BLaER1 (cell line): Measurements from ENCODE around the gene TIPRL.

Experiments used
- H3K27ac ChIP-seq: shearing (Covaris generic); formaldehyde crosslinking; 2 replicates; pipeline ENCODE4 v1.8.1; 2022
- H3K27me3 ChIP-seq: shearing (Covaris generic); formaldehyde crosslinking; 2 replicates; pipeline ENCODE4 v1.8.1; 2022
- H3K36me3 ChIP-seq: shearing (Covaris generic); formaldehyde crosslinking; 2 replicates; pipeline ENCODE4 v1.8.1; 2022
- H3K4me1 ChIP-seq: shearing (Covaris generic); formaldehyde crosslinking; 2 replicates; pipeline ENCODE4 v1.8.1; 2022
- H3K4me2 ChIP-seq: shearing (Covaris generic); formaldehyde crosslinking; 2 replicates; pipeline ENCODE4 v1.8.1; 2022
- H3K4me3 ChIP-seq: shearing (Covaris generic); formaldehyde crosslinking; 2 replicates; pipeline ENCODE4 v1.8.1; 2022
- H3K9ac ChIP-seq: shearing (Covaris generic); formaldehyde crosslinking; 2 replicates; pipeline ENCODE4 v1.8.1; 2022
- H3K9me3 ChIP-seq: shearing (Covaris generic); formaldehyde crosslinking; 2 replicates; pipeline ENCODE4 v1.8.1; 2022
- H4K20me1 ChIP-seq: shearing (Covaris generic); formaldehyde crosslinking; 2 replicates; pipeline ENCODE4 v1.8.1; 2022
- Cebpa-rat ChIP-seq: shearing (Covaris generic); IDR thresholded peaks from 2 replicates; pipeline ENCODE4 v1.8.1; 2022

Gene TIPRL

GRCh38 chr1:168236836-168237611 lies 58.3 kb downstream of the TIPRL start:
- Histone ChIP-seq H3K27me3 (no peaks in the 10 kb centered on the region), H3K9me3 (no peaks in the 10 kb centered on the region), H3K4me1 (no peaks in the 10 kb centered on the region), H3K36me3 (peaks cover 100% of the 10 kb centered on the region), H3K4me3 (no peak overlapping the region), H3K27ac (no peak overlapping the region), H4K20me1 (peaks cover 74% of the 10 kb centered on the region), H3K9ac (no peak overlapping the region), H3K4me2 (no peak overlapping the region)
- TF ChIP-seq Cebpa-rat = no peak

GRCh38 chr1:168243198-168243597 lies 64.4 kb downstream of the TIPRL start:
- Histone ChIP-seq H3K27ac (0 out of 2 replicates have a peak overlapping the region, but pooled peaks have one; percentile 1), H3K27me3 (no peaks in the 10 kb centered on the region), H3K36me3 (peaks cover 98% of the 10 kb centered on the region), H3K9me3 (0 out of 2 replicates have a peak, but pooled peaks cover 7% of the 10 kb centered on the region), H3K4me2 (peak overlapping the region; percentile 42), H3K4me3 (no peak overlapping the region), H3K4me1 (peaks cover 16% of the 10 kb centered on the region), H4K20me1 (peaks cover 53% of the 10 kb centered on the region), H3K9ac (no peak overlapping the region)
- TF ChIP-seq Cebpa-rat = no peak

- peaks cover 97% of the 10 kb centered on the region for H3K36me3 ChIP-seq
- H3K27ac ChIP-seq = 0 out of 2 replicates have a peak overlapping the region, but pooled peaks have one; percentile 1
These were observed 65.0 kb downstream of the TIPRL start for GRCh38 chr1:168243636-168244212.

GRCh38 chr1:168245042-168245441 lies 66.3 kb downstream of the TIPRL start:
- Histone ChIP-seq H3K9ac (no peak overlapping the region), H3K27ac (no peak overlapping the region), H3K4me3 (no peak overlapping the region), H3K36me3 (peaks cover 96% of the 10 kb centered on the region), H4K20me1 (peaks cover 52% of the 10 kb centered on the region), H3K9me3 (0 out of 2 replicates have a peak, but pooled peaks cover 7% of the 10 kb centered on the region), H3K27me3 (no peaks in the 10 kb centered on the region), H3K4me2 (no peak overlapping the region), H3K4me1 (peaks cover 16% of the 10 kb centered on the region)
- TF ChIP-seq Cebpa-rat = no peak

More at GRCh38 chr1:168243636-168244212, 65.0 kb downstream of the TIPRL start:
- H3K4me1 ChIP-seq = peaks cover 16% of the 10 kb centered on the region
- H3K9me3 ChIP-seq = 0 out of 2 replicates have a peak, but pooled peaks cover 7% of the 10 kb centered on the region
- peak overlapping the region; percentile 42 for H3K4me2 ChIP-seq
- TF ChIP-seq Cebpa-rat = no peak
- H3K27me3 ChIP-seq = no peaks in the 10 kb centered on the region
- H4K20me1 ChIP-seq = peaks cover 48% of the 10 kb centered on the region
- H3K4me3 ChIP-seq = no peak overlapping the region
- H3K9ac ChIP-seq = no peak overlapping the region

GRCh38 chr1:168246506-168246905 lies 67.7 kb downstream of the TIPRL start:
- 0 out of 2 replicates have a peak, but pooled peaks cover 7% of the 10 kb centered on the region for H3K9me3 ChIP-seq
- no peak overlapping the region for H3K4me2 ChIP-seq
- peaks cover 96% of the 10 kb centered on the region for H3K36me3 ChIP-seq
- peaks cover 16% of the 10 kb centered on the region for H3K4me1 ChIP-seq
- H3K27ac ChIP-seq = no peak overlapping the region
- no peak overlapping the region for H3K4me3 ChIP-seq
- H3K9ac ChIP-seq = no peak overlapping the region
- H4K20me1 ChIP-seq = peaks cover 63% of the 10 kb centered on the region
- H3K27me3 ChIP-seq = no peaks in the 10 kb centered on the region
- TF ChIP-seq Cebpa-rat = no peak
